ENCODE data around the gene IGFBP3. TPM values are rescaled to one million over a fixed set of nuclear protein-coding genes. Genes with fewer than 3 reads are reported as not detected.
A peak's percentile ranks its signal among the peaks of the same experiment; 100 is the strongest.

Gene IGFBP3
- total and polyA plus RNA-seq, 2 of the 13 experiments (the other 11 are each of a cell fraction or from before 2014, with no cell fraction given): 57.5 TPM; not detected in 1

GRCh38 chr7:45874408-45875131 lies 46.5 kb downstream of the IGFBP3 start (continued):
- TF ChIP-seq ZBTB43 (CRISPR knock-in tag; conservative IDR thresholded peaks at IDR 0.05) (0 out of 2 replicates have a peak, but pooled peaks have one; percentile 39), ZSCAN9 (CRISPR knock-in tag; IDR thresholded peaks at IDR 0.05; ENCODE audit: borderline replicate concordance) (no peak), ZBTB26 (CRISPR knock-in tag; IDR thresholded peaks at IDR 0.05; ENCODE audit: borderline replicate concordance) (0 out of 2 replicates have a peak, but pooled peaks have one; percentile 18), EP300 (IDR thresholded peaks at IDR 0.05; ENCODE audit: low read depth in 2 of 2, low read length in 2 of 2) (peak in 1 of 2 experiments; percentile 72; a peak in 1 of 4 replicates), EP300 (CRISPR knock-in tag; IDR thresholded peaks at IDR 0.05; ENCODE audit: borderline replicate concordance) (no peak), ZBTB38 (CRISPR knock-in tag; IDR thresholded peaks at IDR 0.05) (peak; percentile 95), ZNF589 (CRISPR knock-in tag; conservative IDR thresholded peaks at IDR 0.05) (no peak), CREM (IDR thresholded peaks at IDR 0.05) (no peak), CREM (CRISPR knock-in tag; IDR thresholded peaks at IDR 0.05) (no peak), ZBTB20 (CRISPR knock-in tag; IDR thresholded peaks at IDR 0.05; ENCODE audit: borderline replicate concordance, low read depth) (peak; percentile 45; the same call in 1 of the 2 replicates), ETV5 (CRISPR knock-in tag; IDR thresholded peaks at IDR 0.05; ENCODE audit: borderline replicate concordance) (peak; percentile 54; the same call in 1 of the 2 replicates), NCOA5 (CRISPR knock-in tag; IDR thresholded peaks at IDR 0.05) (no peak), TCF7 (IDR thresholded peaks at IDR 0.05; ENCODE audit: low read depth) (peak; percentile 31; the same call in 1 of the 2 replicates), MEF2D (CRISPR knock-in tag; IDR thresholded peaks at IDR 0.05) (peak; percentile 33; the same call in 1 of the 2 replicates), PAF1 (CRISPR knock-in tag; IDR thresholded peaks at IDR 0.05) (no peak), SETDB1 (CRISPR knock-in tag; IDR thresholded peaks at IDR 0.05; ENCODE audit: borderline replicate concordance) (no peak), BCL3 (CRISPR knock-in tag; IDR thresholded peaks at IDR 0.05) (0 out of 2 replicates have a peak, but pooled peaks have one; percentile 17), ZGPAT (CRISPR knock-in tag; IDR thresholded peaks at IDR 0.05) (peak; percentile 44; the same call in 1 of the 2 replicates), ATF2 (CRISPR knock-in tag; IDR thresholded peaks at IDR 0.05) (no peak), DRAP1 (CRISPR knock-in tag; IDR thresholded peaks at IDR 0.05) (peak; percentile 50; the same call in 1 of the 2 replicates), RARA (CRISPR knock-in tag; IDR thresholded peaks at IDR 0.05) (peak; percentile 66), SAP130 (CRISPR knock-in tag; IDR thresholded peaks at IDR 0.05; ENCODE audit: low read depth) (peak; percentile 38), ATAD3A (CRISPR knock-in tag; IDR thresholded peaks at IDR 0.05) (no peak), NPAS2 (CRISPR knock-in tag; IDR thresholded peaks at IDR 0.05; ENCODE audit: borderline replicate concordance) (no peak)

Data from HepG2 (cell line).